Fibroblast of the aortic adventitia (primary cell): ENCODE data around the gene TSHR. TPM values are rescaled to one million over a fixed set of nuclear protein-coding genes. Genes with fewer than 3 reads are reported as not detected.
A peak's percentile ranks its signal among the peaks of the same experiment; 100 is the strongest.

Source experiments
- DNase-seq: peaks from one replicate; pipeline ENCODE4 v3.0.0-alpha.2; 2010; ENCODE audit warnings: low read depth
- H3K4me3 ChIP-seq: 2 replicates; pipeline ENCODE4 v1.5.1; 2011; ENCODE audit warnings: low read depth, mild to moderate bottlenecking, control low read depth, low read length, moderate library complexity
- CTCF ChIP-seq: IDR thresholded peaks from 2 replicates; pipeline ENCODE4 v1.5.1; 2011; ENCODE audit warnings: mild to moderate bottlenecking, low read length, control low read depth, inconsistent platforms; ENCODE audit not compliant: insufficient read depth
- total RNA-seq: library from RNA; depleted of rRNA; stranded (reverse); fragments of >200 nt; gene quantifications from 2 replicates; pipeline ENCODE4 v1.2.3, GENCODE V29; 2012; ENCODE audit warnings: low replicate concordance

TSHR gene
- total RNA-seq, 1 donor: not detected

DNA sequence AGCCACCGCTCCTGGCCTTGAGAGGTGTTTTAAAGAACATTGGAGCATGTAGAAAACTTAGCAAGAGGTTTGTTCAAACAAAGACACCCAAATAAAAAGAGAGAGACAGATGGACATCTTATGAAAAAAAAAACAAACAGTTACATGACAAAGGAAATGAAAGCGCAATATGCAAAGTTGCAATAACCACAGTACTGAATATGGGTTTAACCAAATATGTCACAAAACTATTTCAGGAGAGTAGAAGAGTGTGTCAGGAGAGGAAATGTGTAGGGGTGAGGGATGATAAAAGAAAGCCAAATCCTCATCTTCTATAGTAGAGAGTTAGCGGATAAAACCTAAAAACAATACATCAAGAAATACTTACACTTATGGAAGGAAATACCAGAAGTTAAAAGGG is 166.9 kb downstream of the TSHR start:
- no peak for TF ChIP-seq CTCF
- no peak for DNase-seq
- H3K4me3 ChIP-seq: no peak overlapping the region

- DNase-seq: no peak
- H3K4me3 ChIP-seq: no peak overlapping the region
- no peak for TF ChIP-seq CTCF
These were observed 168.4 kb downstream of the TSHR start for GRCh38 chr14:81123811-81124210.

DNA sequence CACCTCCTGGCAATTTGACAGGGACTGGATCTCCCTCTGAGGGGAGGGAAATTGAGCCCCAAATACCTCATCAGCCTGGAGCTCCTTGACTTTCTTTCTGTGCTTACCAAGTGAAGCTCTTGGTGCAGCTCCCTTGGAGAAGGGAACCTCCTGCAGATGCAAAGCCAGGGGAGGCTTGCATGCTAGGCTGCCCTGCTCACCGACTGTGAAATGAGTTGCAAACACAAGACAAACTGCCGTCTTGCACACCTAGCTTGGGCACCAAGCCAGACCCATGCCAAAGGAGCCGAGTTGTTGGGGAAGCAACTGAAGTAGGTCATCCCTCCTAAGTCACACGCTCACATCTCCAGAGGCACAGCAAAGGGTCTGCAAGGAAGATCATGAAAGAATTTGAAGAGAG is 170.1 kb downstream of the TSHR start:
- H3K4me3 ChIP-seq: no peak overlapping the region
- no peak for TF ChIP-seq CTCF
- no peak for DNase-seq

DNA sequence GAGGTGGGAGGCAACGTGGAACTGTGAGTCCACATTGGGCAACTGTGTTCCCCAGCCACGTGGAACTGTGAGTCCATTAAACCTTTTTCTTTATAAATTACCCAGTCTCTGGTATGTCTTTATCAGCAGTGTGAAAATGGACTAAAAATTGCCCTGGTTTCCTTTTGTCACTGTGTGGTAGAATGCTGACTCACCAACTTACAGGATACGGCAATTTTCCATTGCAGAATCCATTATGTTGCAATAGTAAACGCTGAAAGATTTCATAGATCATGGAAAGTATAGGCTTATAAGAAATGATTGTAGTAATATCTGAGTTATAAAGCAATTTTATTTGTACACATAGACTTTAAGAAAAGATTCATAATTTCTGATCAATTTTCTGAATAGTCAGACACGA is 172.4 kb downstream of the TSHR start:
- H3K4me3 ChIP-seq: no peak overlapping the region
- peak; percentile 18 for DNase-seq
- no peak for TF ChIP-seq CTCF

- H3K4me3 ChIP-seq: no peak overlapping the region
- DNase-seq: no peak
- no peak for TF ChIP-seq CTCF
These were observed 173.8 kb downstream of the TSHR start for GRCh38 chr14:81129242-81129641.

DNA sequence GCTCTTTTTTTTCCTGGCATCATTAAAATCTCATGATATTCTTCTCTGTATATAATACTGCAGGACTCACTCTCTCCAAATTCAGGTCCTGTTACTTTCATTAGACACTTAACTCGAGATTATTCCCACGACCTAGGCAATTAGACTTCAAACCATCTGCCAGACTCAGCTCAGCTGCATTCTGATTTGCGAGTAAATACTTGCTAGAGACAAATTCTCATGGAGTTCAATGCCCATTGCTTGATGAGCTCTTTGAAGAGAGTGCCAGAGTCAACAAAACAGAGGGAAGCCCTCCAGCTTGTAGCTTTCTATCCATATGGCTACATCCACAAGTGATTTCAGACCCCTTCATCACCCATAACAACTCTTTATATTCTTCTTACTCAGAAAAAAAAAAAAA is 177.0 kb downstream of the TSHR start:
- H3K4me3 ChIP-seq: no peak overlapping the region
- TF ChIP-seq CTCF: no peak
- no peak for DNase-seq

DNA sequence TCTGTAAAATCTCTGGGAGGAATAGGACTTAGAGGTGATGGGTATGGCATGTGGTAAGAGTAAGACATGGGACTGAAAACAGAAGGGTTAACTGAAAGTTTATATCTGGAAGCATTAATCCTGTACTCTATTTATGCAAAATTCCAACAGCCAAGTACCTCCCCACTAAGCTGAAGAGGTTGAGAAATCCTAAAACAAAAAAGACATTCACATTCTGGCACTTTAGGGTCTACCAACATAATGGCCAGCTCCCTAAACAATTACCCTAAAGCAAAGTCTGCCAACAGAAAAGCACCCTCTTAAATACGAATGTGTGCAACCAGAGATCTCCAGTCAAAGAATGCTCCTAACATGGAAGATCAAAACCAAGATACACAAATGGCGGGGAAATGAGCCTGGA is 178.0 kb downstream of the TSHR start:
- H3K4me3 ChIP-seq: no peak overlapping the region
- TF ChIP-seq CTCF: no peak
- no peak for DNase-seq
